ENCODE measurements around the gene RAPGEF1. TPM values are rescaled to one million over a fixed set of nuclear protein-coding genes. Genes with fewer than 3 reads are reported as not detected.

Gene RAPGEF1
- total and polyA plus RNA-seq, 9 of the 15 experiments (the other 6 are each of a cell fraction or from before 2014, with no cell fraction given), result 0.06 to 44.1 (median 19.9) TPM

DNA sequence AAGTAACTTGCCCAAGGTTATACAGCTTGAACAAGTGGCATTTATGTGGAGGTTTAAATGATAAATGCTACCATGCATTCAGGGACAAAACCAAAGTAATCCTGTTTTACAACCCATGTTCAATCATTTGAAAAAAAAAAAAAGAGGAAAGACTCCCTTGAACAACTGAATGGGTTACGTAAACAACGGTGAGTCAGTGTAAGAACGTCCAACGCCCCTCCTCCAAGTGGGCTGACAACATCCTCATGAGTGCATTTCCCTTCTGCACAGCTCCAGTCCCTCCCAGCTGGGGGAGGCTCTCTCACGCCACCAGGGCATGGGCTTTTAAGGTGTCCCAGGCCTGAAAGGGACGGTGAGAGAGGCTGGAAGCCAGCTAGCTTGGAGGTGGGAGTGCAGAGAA lies 104.6 kb downstream of the RAPGEF1 start (continued):
- TF ChIP-seq, protein P1, sequence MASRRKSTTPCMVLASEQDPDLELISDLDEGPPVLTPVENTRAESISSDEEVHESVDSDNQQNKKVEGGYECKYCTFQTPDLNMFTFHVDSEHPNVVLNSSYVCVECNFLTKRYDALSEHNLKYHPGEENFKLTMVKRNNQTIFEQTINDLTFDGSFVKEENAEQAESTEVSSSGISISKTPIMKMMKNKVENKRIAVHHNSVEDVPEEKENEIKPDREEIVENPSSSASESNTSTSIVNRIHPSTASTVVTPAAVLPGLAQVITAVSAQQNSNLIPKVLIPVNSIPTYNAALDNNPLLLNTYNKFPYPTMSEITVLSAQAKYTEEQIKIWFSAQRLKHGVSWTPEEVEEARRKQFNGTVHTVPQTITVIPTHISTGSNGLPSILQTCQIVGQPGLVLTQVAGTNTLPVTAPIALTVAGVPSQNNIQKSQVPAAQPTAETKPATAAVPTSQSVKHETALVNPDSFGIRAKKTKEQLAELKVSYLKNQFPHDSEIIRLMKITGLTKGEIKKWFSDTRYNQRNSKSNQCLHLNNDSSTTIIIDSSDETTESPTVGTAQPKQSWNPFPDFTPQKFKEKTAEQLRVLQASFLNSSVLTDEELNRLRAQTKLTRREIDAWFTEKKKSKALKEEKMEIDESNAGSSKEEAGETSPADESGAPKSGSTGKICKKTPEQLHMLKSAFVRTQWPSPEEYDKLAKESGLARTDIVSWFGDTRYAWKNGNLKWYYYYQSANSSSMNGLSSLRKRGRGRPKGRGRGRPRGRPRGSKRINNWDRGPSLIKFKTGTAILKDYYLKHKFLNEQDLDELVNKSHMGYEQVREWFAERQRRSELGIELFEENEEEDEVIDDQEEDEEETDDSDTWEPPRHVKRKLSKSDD (conservative IDR thresholded peaks at IDR 0.05; ENCODE audit: low read length), result no peak
- TF ChIP-seq HNRNPK (IDR thresholded peaks at IDR 0.05; ENCODE audit: low read depth, low read length, poor library complexity, severe bottlenecking), result no peak
- no peak for TF ChIP-seq ZNF354B (CRISPR knock-in tag; IDR thresholded peaks at IDR 0.05)
- TF ChIP-seq POLR3G (IDR thresholded peaks at IDR 0.05; ENCODE audit: extremely low read depth, insufficient read length, insufficient replicate concordance), result no peak
- TF ChIP-seq, protein P2, sequence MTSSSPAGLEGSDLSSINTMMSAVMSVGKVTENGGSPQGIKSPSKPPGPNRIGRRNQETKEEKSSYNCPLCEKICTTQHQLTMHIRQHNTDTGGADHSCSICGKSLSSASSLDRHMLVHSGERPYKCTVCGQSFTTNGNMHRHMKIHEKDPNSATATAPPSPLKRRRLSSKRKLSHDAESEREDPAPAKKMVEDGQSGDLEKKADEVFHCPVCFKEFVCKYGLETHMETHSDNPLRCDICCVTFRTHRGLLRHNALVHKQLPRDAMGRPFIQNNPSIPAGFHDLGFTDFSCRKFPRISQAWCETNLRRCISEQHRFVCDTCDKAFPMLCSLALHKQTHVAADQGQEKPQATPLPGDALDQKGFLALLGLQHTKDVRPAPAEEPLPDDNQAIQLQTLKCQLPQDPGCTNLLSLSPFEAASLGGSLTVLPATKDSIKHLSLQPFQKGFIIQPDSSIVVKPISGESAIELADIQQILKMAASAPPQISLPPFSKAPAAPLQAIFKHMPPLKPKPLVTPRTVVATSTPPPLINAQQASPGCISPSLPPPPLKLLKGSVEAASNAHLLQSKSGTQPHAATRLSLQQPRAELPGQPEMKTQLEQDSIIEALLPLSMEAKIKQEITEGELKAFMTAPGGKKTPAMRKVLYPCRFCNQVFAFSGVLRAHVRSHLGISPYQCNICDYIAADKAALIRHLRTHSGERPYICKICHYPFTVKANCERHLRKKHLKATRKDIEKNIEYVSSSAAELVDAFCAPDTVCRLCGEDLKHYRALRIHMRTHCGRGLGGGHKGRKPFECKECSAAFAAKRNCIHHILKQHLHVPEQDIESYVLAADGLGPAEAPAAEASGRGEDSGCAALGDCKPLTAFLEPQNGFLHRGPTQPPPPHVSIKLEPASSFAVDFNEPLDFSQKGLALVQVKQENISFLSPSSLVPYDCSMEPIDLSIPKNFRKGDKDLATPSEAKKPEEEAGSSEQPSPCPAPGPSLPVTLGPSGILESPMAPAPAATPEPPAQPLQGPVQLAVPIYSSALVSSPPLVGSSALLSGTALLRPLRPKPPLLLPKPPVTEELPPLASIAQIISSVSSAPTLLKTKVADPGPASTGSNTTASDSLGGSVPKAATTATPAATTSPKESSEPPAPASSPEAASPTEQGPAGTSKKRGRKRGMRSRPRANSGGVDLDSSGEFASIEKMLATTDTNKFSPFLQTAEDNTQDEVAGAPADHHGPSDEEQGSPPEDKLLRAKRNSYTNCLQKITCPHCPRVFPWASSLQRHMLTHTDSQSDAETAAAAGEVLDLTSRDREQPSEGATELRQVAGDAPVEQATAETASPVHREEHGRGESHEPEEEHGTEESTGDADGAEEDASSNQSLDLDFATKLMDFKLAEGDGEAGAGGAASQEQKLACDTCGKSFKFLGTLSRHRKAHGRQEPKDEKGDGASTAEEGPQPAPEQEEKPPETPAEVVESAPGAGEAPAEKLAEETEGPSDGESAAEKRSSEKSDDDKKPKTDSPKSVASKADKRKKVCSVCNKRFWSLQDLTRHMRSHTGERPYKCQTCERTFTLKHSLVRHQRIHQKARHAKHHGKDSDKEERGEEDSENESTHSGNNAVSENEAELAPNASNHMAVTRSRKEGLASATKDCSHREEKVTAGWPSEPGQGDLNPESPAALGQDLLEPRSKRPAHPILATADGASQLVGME (CRISPR knock-in tag; IDR thresholded peaks at IDR 0.05), result no peak
- peak; percentile 43; the same call in 1 of the 2 replicates for TF ChIP-seq SOX6 (IDR thresholded peaks at IDR 0.05)
- no peak for TF ChIP-seq ZNF696 (CRISPR knock-in tag; conservative IDR thresholded peaks at IDR 0.05)
- TF ChIP-seq, protein P3, sequence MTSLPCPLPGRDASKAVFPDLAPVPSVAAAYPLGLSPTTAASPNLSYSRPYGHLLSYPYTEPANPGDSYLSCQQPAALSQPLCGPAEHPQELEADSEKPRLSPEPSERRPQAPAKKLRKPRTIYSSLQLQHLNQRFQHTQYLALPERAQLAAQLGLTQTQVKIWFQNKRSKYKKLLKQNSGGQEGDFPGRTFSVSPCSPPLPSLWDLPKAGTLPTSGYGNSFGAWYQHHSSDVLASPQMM (CRISPR knock-in tag; IDR thresholded peaks at IDR 0.05), result no peak
- TF ChIP-seq SRF (CRISPR knock-in tag; IDR thresholded peaks at IDR 0.05), result no peak
- TF ChIP-seq SP1 (CRISPR knock-in tag; IDR thresholded peaks at IDR 0.05), result peak; percentile 27; the same call in 1 of the 2 replicates
- no peak for TF ChIP-seq ZC3H8 (IDR thresholded peaks at IDR 0.05)
- TF ChIP-seq CTBP1 (IDR thresholded peaks at IDR 0.05; ENCODE audit: borderline replicate concordance), result peak; percentile 74
- TF ChIP-seq PTRF (tag; IDR thresholded peaks at IDR 0.05), result no peak
- TF ChIP-seq BCOR (IDR thresholded peaks at IDR 0.05), result no peak
- no peak for TF ChIP-seq TAF7 (tag; IDR thresholded peaks at IDR 0.05)
- TF ChIP-seq, protein P4, sequence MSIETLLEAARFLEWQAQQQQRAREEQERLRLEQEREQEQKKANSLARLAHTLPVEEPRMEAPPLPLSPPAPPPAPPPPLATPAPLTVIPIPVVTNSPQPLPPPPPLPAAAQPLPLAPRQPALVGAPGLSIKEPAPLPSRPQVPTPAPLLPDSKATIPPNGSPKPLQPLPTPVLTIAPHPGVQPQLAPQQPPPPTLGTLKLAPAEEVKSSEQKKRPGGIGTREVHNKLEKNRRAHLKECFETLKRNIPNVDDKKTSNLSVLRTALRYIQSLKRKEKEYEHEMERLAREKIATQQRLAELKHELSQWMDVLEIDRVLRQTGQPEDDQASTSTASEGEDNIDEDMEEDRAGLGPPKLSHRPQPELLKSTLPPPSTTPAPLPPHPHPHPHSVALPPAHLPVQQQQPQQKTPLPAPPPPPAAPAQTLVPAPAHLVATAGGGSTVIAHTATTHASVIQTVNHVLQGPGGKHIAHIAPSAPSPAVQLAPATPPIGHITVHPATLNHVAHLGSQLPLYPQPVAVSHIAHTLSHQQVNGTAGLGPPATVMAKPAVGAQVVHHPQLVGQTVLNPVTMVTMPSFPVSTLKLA (conservative IDR thresholded peaks at IDR 0.05), result no peak
- peak; percentile 60 for TF ChIP-seq BHLHE40 (IDR thresholded peaks at IDR 0.05; ENCODE audit: low read length)
- TF ChIP-seq TFAM (CRISPR knock-in tag; conservative IDR thresholded peaks at IDR 0.05), result no peak
- no peak for TF ChIP-seq MTA1 (IDR thresholded peaks at IDR 0.05; ENCODE audit: borderline replicate concordance)
- no peak for TF ChIP-seq TGIF2 (CRISPR knock-in tag; IDR thresholded peaks at IDR 0.05)
- 0 out of 2 replicates have a peak, but pooled peaks have one; percentile 26 for TF ChIP-seq RBFOX2 (IDR thresholded peaks at IDR 0.05; ENCODE audit: low read depth, low read length)
